GM23338 (cell line): ENCODE data around the gene TMEM225. TPM values are rescaled to one million over a fixed set of nuclear protein-coding genes. Genes with fewer than 3 reads are reported as not detected.

Source experiments
- ATAC-seq: fragments of 200-7000 bp; cut with Tn5 transposase; 3 replicates; pipeline ENCODE4 v1.9.1; 2020
- DNase-seq: peaks from one replicate; pipeline ENCODE4 v3.0.0-alpha.2; 2015; ENCODE audit warnings: low spot score
- H2AFZ ChIP-seq: fragments of 200-600 bp; sonication (generic); 2 replicates; pipeline ENCODE4 v1.8.0; 2016; ENCODE audit warnings: antibody characterized with exemption, mild to moderate bottlenecking, moderate library complexity
- H3F3A ChIP-seq: fragments of 200-600 bp; sonication (generic); replicated peaks from 2 replicates; pipeline ENCODE4 v1.8.0; 2017; ENCODE audit warnings: antibody characterized with exemption, mixed run types, low read depth
- H3K27ac ChIP-seq: fragments of 200-600 bp; sonication (generic); 2 replicates; pipeline ENCODE4 v1.6.1; 2016; ENCODE audit warnings: low read depth
- H3K27me3 ChIP-seq: fragments of 200-600 bp; sonication (generic); 2 replicates; pipeline ENCODE4 v1.8.0; 2016; ENCODE audit warnings: mild to moderate bottlenecking, mixed run types, moderate library complexity; ENCODE audit not compliant: insufficient read depth
- H3K36me3 ChIP-seq: fragments of 200-600 bp; sonication (generic); 2 replicates; pipeline ENCODE4 v1.8.0; 2016; ENCODE audit warnings: mild to moderate bottlenecking; ENCODE audit not compliant: insufficient read depth
- H3K4me1 ChIP-seq: fragments of 200-600 bp; sonication (generic); 2 replicates; pipeline ENCODE4 v1.8.0; 2016; ENCODE audit warnings: mild to moderate bottlenecking, moderate library complexity; ENCODE audit not compliant: insufficient read depth
- H3K4me2 ChIP-seq: fragments of 200-600 bp; sonication (generic); 2 replicates; pipeline ENCODE4 v1.7.1; 2017; ENCODE audit warnings: mixed run types
- H3K4me3 ChIP-seq: fragments of 200-600 bp; sonication (generic); 2 replicates; pipeline ENCODE4 v1.6.1; 2016; ENCODE audit warnings: mixed run types
- H3K79me2 ChIP-seq: fragments of 200-600 bp; sonication (generic); replicated peaks from 2 replicates; pipeline ENCODE4 v1.8.0; 2017; ENCODE audit warnings: mild to moderate bottlenecking; ENCODE audit not compliant: insufficient read depth
- H3K9me2 ChIP-seq: fragments of 200-600 bp; sonication (generic); 2 replicates; pipeline ENCODE4 v1.8.0; 2017; ENCODE audit not compliant: insufficient read depth
- H4K20me1 ChIP-seq: fragments of 200-600 bp; sonication (generic); replicated peaks from 2 replicates; pipeline ENCODE4 v1.8.0; 2017; ENCODE audit warnings: mild to moderate bottlenecking; ENCODE audit not compliant: insufficient read depth
- H3K27ac Mint-ChIP-seq: 2 replicates; pipeline ENCODE4 v1.8.0; 2020; ENCODE audit warnings: inconsistent platforms, mild to moderate bottlenecking, moderate library complexity, mixed read lengths
- H3K27me3 Mint-ChIP-seq: 3 replicates; pipeline ENCODE4 v1.8.0; 2022; ENCODE audit warnings: low read depth, mild to moderate bottlenecking, moderate library complexity, mixed read lengths, inconsistent platforms; ENCODE audit not compliant: insufficient read depth, poor library complexity
- H3K36me3 Mint-ChIP-seq: 3 replicates; pipeline ENCODE4 v1.8.0; 2021; ENCODE audit warnings: low read depth, mild to moderate bottlenecking, inconsistent platforms, moderate library complexity, mixed read lengths
- H3K4me1 Mint-ChIP-seq: 3 replicates; pipeline ENCODE4 v1.8.0; 2020; ENCODE audit warnings: mild to moderate bottlenecking, inconsistent platforms, mixed read lengths
- H3K4me3 Mint-ChIP-seq: 3 replicates; pipeline ENCODE4 v1.8.0; 2021; ENCODE audit warnings: moderate library complexity, mild to moderate bottlenecking, inconsistent platforms, mixed read lengths
- H3K9me3 Mint-ChIP-seq: 3 replicates; pipeline ENCODE4 v1.8.0; 2020; ENCODE audit warnings: moderate library complexity, mild to moderate bottlenecking, inconsistent platforms, mixed read lengths
- CREB1 ChIP-seq: fragments of 250-450 bp; sonication (Bioruptor Pico); IDR thresholded peaks from 2 replicates; pipeline ENCODE4 v1.5.0; 2020; ENCODE audit warnings: low read depth, mild to moderate bottlenecking, moderate library complexity
- ETS1 ChIP-seq: IDR thresholded peaks from 2 replicates; pipeline ENCODE4 v1.6.1; 2016; ENCODE audit warnings: antibody characterized with exemption
- EZH2phosphoT487 ChIP-seq: fragments of 200-600 bp; sonication (generic); IDR thresholded peaks from one replicate; pipeline ENCODE4 v1.8.1; 2018; ENCODE audit warnings: antibody characterized with exemption; ENCODE audit not compliant: unreplicated experiment
- JUNB ChIP-seq: IDR thresholded peaks from one replicate; pipeline ENCODE4 v1.6.1; 2016; ENCODE audit warnings: antibody characterized with exemption; ENCODE audit not compliant: unreplicated experiment
- NANOG ChIP-seq: IDR thresholded peaks from 2 replicates; pipeline ENCODE4 v1.6.1; 2016; ENCODE audit warnings: antibody characterized with exemption, borderline replicate concordance
- STAT1 ChIP-seq: IDR thresholded peaks from one replicate; pipeline ENCODE4 v1.6.1; 2016; ENCODE audit warnings: antibody characterized with exemption; ENCODE audit not compliant: unreplicated experiment
- ZNF114 ChIP-seq: fragments of 250-450 bp; sonication (Bioruptor Pico); IDR thresholded peaks from 2 replicates; pipeline ENCODE4 v1.5.0; 2020; ENCODE audit warnings: mild to moderate bottlenecking, moderate library complexity
- ZNF331 ChIP-seq: fragments of 250-450 bp; sonication (Bioruptor Pico); IDR thresholded peaks from 2 replicates; pipeline ENCODE4 v1.5.0; 2020; ENCODE audit warnings: low read depth, mild to moderate bottlenecking, moderate library complexity
- ZNF462 ChIP-seq: fragments of 250-450 bp; sonication (Bioruptor Pico); IDR thresholded peaks from 2 replicates; pipeline ENCODE4 v1.5.0; 2020; ENCODE audit warnings: mild to moderate bottlenecking, moderate library complexity
- polyA plus RNA-seq: library from polyadenylated mRNA; unstranded; fragments of >200 nt; fragmentation: Nextera tagmentation; extraction: Ambion mirVana; gene quantifications from 2 replicates; pipeline ENCODE4 v1.2.1, GENCODE V29; 2016
- total RNA-seq: library from RNA; depleted of rRNA; stranded (reverse); fragments of >200 nt; shearing (Covaris generic); gene quantifications from 2 replicates; pipeline ENCODE4 v1.2.3, GENCODE V29; 2014
- TF ChIP-seq, protein P1 (sequence below): IDR thresholded peaks from one replicate; pipeline ENCODE4 v1.6.1; 2018; ENCODE audit warnings: antibody characterized with exemption; ENCODE audit not compliant: unreplicated experiment
- TF ChIP-seq, protein P2 (sequence below), 2 experiments: fragments of 200-600 bp in 1 of 2; sonication (generic) in 1 of 2; conservative IDR thresholded peaks; 2 replicates each; pipeline versions ENCODE4 v1.5.1 to v1.6.1; 2016 to 2017; ENCODE audit warnings: antibody characterized with exemption in 2 of 2, low read depth in 2 of 2, mild to moderate bottlenecking in 2 of 2, moderate library complexity in 1 of 2

Gene TMEM225
- total and polyA plus RNA-seq, 2 experiments from 2014 or later = not detected

DNA sequence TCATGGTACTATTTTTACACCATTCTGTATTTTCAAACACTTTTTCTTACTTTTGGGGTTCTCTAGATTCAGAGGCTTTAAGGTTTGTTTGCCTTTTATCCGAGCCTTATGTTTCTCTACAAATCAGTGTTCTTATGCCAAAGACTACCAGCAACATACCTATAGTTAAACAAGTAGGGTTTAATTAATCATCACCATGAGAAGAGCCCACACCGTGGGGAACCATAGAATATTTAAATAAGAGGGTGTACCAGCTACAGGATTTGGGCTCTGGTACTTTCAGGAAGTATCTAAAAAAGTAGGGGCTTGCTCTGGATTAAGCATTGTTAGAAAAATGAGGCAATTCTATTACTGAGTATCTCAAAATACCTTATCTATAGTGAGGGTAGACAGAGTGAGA is 25.7 kb downstream of the TMEM225 start (continued):
- TF ChIP-seq ETS1 (no peak), STAT1 (no peak), NANOG (no peak), ZNF114 (CRISPR knock-in tag) (no peak)
- TF ChIP-seq, protein P1, sequence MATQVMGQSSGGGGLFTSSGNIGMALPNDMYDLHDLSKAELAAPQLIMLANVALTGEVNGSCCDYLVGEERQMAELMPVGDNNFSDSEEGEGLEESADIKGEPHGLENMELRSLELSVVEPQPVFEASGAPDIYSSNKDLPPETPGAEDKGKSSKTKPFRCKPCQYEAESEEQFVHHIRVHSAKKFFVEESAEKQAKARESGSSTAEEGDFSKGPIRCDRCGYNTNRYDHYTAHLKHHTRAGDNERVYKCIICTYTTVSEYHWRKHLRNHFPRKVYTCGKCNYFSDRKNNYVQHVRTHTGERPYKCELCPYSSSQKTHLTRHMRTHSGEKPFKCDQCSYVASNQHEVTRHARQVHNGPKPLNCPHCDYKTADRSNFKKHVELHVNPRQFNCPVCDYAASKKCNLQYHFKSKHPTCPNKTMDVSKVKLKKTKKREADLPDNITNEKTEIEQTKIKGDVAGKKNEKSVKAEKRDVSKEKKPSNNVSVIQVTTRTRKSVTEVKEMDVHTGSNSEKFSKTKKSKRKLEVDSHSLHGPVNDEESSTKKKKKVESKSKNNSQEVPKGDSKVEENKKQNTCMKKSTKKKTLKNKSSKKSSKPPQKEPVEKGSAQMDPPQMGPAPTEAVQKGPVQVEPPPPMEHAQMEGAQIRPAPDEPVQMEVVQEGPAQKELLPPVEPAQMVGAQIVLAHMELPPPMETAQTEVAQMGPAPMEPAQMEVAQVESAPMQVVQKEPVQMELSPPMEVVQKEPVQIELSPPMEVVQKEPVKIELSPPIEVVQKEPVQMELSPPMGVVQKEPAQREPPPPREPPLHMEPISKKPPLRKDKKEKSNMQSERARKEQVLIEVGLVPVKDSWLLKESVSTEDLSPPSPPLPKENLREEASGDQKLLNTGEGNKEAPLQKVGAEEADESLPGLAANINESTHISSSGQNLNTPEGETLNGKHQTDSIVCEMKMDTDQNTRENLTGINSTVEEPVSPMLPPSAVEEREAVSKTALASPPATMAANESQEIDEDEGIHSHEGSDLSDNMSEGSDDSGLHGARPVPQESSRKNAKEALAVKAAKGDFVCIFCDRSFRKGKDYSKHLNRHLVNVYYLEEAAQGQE = no peak

GRCh38 chr11:123856444-123856843 is 29.0 kb downstream of the TMEM225 start:
- H3K4me2 ChIP-seq = no peak overlapping the region
- ATAC-seq = no peak
- peaks cover 37% of the 10 kb centered on the region for H3K4me1 Mint-ChIP-seq
- H3K79me2 ChIP-seq = no peaks in the 10 kb centered on the region
- no peak overlapping the region for H2AFZ ChIP-seq
- H3K4me3 ChIP-seq = no peak overlapping the region
- peaks cover 24% of the 10 kb centered on the region for H3K9me3 Mint-ChIP-seq
- H4K20me1 ChIP-seq = no peaks in the 10 kb centered on the region
- no peaks in the 10 kb centered on the region for H3F3A ChIP-seq
- peaks cover 4% of the 10 kb centered on the region for H3K27me3 Mint-ChIP-seq
- peaks cover 24% of the 10 kb centered on the region for H3K4me1 ChIP-seq
- no peaks in the 10 kb centered on the region for H3K27me3 ChIP-seq
- DNase-seq = no peak
- H3K27ac ChIP-seq = no peak overlapping the region
- H3K36me3 Mint-ChIP-seq = peaks cover 35% of the 10 kb centered on the region
- no peaks in the 10 kb centered on the region; the same call in 1 of the 2 replicates for H3K36me3 ChIP-seq
- H3K4me3 Mint-ChIP-seq = no peak overlapping the region
- no peak overlapping the region for H3K27ac Mint-ChIP-seq
- peaks cover 31% of the 10 kb centered on the region; the same call in 1 of the 2 replicates for H3K9me2 ChIP-seq
- TF ChIP-seq, protein P2, sequence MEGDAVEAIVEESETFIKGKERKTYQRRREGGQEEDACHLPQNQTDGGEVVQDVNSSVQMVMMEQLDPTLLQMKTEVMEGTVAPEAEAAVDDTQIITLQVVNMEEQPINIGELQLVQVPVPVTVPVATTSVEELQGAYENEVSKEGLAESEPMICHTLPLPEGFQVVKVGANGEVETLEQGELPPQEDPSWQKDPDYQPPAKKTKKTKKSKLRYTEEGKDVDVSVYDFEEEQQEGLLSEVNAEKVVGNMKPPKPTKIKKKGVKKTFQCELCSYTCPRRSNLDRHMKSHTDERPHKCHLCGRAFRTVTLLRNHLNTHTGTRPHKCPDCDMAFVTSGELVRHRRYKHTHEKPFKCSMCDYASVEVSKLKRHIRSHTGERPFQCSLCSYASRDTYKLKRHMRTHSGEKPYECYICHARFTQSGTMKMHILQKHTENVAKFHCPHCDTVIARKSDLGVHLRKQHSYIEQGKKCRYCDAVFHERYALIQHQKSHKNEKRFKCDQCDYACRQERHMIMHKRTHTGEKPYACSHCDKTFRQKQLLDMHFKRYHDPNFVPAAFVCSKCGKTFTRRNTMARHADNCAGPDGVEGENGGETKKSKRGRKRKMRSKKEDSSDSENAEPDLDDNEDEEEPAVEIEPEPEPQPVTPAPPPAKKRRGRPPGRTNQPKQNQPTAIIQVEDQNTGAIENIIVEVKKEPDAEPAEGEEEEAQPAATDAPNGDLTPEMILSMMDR (conservative IDR thresholded peaks at IDR 0.05; ENCODE audit: low read depth in 2 of 2) = no peak
- TF ChIP-seq ZNF331 (CRISPR knock-in tag) = no peak
- no peak for TF ChIP-seq ZNF462 (CRISPR knock-in tag)
- no peak for TF ChIP-seq EZH2phosphoT487
- TF ChIP-seq CREB1 (CRISPR knock-in tag) = no peak
- no peak for TF ChIP-seq NANOG
- no peak for TF ChIP-seq STAT1
- no peak for TF ChIP-seq JUNB
